A673 (cell line): ENCODE data around the gene PAQR9.

Experiments
- EZH2 ChIP-seq: fragments of 200-600 bp; sonication (generic); IDR thresholded peaks from 2 replicates; pipeline ENCODE4 v1.6.1; 2017; ENCODE audit warnings: borderline replicate concordance, low read depth, mild to moderate bottlenecking, mixed read lengths, antibody characterized with exemption, low read length; ENCODE audit not compliant: poor library complexity, severe bottlenecking
- TF ChIP-seq, protein P1 (sequence below): fragments of 300-800, 200-600 bp; sonication (generic); conservative IDR thresholded peaks from 2 replicates; pipeline ENCODE4 v1.5.1; 2017; ENCODE audit warnings: low read depth, mild to moderate bottlenecking, antibody characterized with exemption, low read length, moderate library complexity, mixed read lengths

DNA sequence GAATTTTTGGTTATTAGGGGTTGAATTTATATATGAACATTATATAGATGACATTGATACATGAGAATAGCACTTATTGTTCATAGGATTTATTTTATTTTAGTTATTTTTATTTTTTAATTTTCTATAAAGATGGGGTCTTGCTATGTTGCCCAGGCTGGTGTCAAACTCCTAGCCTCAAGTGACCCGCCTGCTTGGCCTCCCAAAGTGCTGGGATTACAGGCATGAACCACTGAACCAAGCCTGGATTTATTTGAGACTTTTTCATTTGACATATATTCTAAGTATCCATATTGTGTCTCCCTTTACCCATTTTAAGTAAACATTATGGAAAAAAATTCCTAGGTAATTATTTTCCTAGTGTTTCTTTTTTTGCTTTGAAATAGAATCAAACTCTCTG lies 12.5 kb downstream of the PAQR9 start:
- TF ChIP-seq, protein P1, sequence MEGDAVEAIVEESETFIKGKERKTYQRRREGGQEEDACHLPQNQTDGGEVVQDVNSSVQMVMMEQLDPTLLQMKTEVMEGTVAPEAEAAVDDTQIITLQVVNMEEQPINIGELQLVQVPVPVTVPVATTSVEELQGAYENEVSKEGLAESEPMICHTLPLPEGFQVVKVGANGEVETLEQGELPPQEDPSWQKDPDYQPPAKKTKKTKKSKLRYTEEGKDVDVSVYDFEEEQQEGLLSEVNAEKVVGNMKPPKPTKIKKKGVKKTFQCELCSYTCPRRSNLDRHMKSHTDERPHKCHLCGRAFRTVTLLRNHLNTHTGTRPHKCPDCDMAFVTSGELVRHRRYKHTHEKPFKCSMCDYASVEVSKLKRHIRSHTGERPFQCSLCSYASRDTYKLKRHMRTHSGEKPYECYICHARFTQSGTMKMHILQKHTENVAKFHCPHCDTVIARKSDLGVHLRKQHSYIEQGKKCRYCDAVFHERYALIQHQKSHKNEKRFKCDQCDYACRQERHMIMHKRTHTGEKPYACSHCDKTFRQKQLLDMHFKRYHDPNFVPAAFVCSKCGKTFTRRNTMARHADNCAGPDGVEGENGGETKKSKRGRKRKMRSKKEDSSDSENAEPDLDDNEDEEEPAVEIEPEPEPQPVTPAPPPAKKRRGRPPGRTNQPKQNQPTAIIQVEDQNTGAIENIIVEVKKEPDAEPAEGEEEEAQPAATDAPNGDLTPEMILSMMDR = no peak
- TF ChIP-seq EZH2 = no peak
